Peyer's patch (tissue), 4 donors: ENCODE data around the gene NKIRAS2. TPM values are rescaled to one million over a fixed set of nuclear protein-coding genes. Genes with fewer than 3 reads are reported as not detected.

Experiments
- DNase-seq, 3 donors: peaks; one replicate each; pipeline ENCODE4 v3.0.0-alpha.2; 2017 to 2019
- H3K27ac ChIP-seq, 4 donors: fragments of 200-600 bp; sonication (generic); one replicate each; pipeline ENCODE4 v1.5.1; 2016 to 2019
- H3K27me3 ChIP-seq, 2 donors: fragments of 200-600 bp; sonication (generic); one replicate each; pipeline ENCODE4 v1.5.1; 2019
- H3K36me3 ChIP-seq, 3 donors: fragments of 200-600 bp; sonication (generic); one replicate each; pipeline ENCODE4 v1.5.1; 2016 to 2019
- H3K4me1 ChIP-seq, 4 donors: fragments of 200-600 bp; sonication (generic); one replicate each; pipeline ENCODE4 v1.5.1; 2016 to 2019
- H3K4me3 ChIP-seq, 4 donors: fragments of 200-600 bp; sonication (generic); 1 replicate in 3 of 4; 2 replicates in 1 of 4; pipeline ENCODE4 v1.5.1; 2016 to 2019; ENCODE audit warnings: mild to moderate bottlenecking in 1 of 4
- H3K9me3 ChIP-seq, 4 donors: fragments of 200-600 bp; sonication (generic); one replicate each; pipeline ENCODE4 v1.5.1; 2016 to 2019; ENCODE audit warnings: mild to moderate bottlenecking in 1 of 4
- POLR2A ChIP-seq, 2 donors: fragments of 450-650 bp; IDR thresholded peaks; one replicate each; pipeline ENCODE4 v1.5.1; 2017; ENCODE audit warnings: antibody characterized with exemption in 2 of 2, mild to moderate bottlenecking in 2 of 2, moderate library complexity in 2 of 2
- total RNA-seq, 4 donors: library from RNA; depleted of rRNA; stranded (reverse); fragments of >200 nt; gene quantifications; one replicate each; pipeline ENCODE4 v1.1.0, GENCODE V29; 2016
- TF ChIP-seq, protein P1 (sequence below), 6 experiments: fragments of 450-650 bp in 4 of 6; fragments of 200-600 bp in 2 of 6; sonication (generic) in 1 of 6; IDR thresholded peaks; one replicate each; pipeline ENCODE4 v1.5.1; 2017 to 2019; ENCODE audit warnings: antibody characterized with exemption in 6 of 6, mild to moderate bottlenecking in 3 of 6, moderate library complexity in 1 of 6

The NKIRAS2 gene
- total RNA-seq, 4 donors from 2014 or later, result 22.1 to 38.1 (median 31.1) TPM

DNA sequence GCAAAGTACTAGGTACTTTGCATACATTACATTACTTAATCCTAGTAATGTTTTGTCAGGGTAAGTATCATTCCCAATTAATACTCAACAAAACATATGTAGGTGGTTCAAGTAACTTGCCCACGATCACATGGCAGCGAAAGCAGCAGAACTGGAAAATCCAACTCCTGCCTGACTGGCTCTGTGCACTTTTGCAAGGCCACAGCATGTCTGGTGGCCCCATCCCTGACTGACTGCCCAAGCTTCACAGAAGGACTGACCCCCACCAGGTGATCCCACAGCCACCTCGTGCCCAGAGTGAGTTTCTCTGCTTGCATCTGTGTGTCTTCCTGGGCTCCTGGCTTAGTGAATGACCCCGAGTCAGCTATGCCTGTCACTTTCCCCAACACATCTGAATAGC is 41.9 kb upstream of the NKIRAS2 start:
- TF ChIP-seq, protein P1, sequence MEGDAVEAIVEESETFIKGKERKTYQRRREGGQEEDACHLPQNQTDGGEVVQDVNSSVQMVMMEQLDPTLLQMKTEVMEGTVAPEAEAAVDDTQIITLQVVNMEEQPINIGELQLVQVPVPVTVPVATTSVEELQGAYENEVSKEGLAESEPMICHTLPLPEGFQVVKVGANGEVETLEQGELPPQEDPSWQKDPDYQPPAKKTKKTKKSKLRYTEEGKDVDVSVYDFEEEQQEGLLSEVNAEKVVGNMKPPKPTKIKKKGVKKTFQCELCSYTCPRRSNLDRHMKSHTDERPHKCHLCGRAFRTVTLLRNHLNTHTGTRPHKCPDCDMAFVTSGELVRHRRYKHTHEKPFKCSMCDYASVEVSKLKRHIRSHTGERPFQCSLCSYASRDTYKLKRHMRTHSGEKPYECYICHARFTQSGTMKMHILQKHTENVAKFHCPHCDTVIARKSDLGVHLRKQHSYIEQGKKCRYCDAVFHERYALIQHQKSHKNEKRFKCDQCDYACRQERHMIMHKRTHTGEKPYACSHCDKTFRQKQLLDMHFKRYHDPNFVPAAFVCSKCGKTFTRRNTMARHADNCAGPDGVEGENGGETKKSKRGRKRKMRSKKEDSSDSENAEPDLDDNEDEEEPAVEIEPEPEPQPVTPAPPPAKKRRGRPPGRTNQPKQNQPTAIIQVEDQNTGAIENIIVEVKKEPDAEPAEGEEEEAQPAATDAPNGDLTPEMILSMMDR (IDR thresholded peaks at IDR 0.05), result no peak
- no peak for TF ChIP-seq POLR2A (IDR thresholded peaks at IDR 0.05)
- no peak for DNase-seq
- H3K27ac ChIP-seq, result no peak overlapping the region

GRCh38 chr17:41982026-41982760 is 37.7 kb upstream of the NKIRAS2 start:
- TF ChIP-seq, protein P1 (IDR thresholded peaks at IDR 0.05), result no peak
- no peak for TF ChIP-seq POLR2A (IDR thresholded peaks at IDR 0.05)
- no peak for DNase-seq
- Histone ChIP-seq H3K4me1 (peaks cover 0 to 10% (median 0%) of the 10 kb centered on the region in 4 donors), H3K27ac (no peak overlapping the region), H3K27me3 (no peaks in the 10 kb centered on the region), H3K9me3 (no peaks in the 10 kb centered on the region), H3K36me3 (peaks cover 0 to 91% (median 0%) of the 10 kb centered on the region in 3 donors), H3K4me3 (no peak overlapping the region)

More for the DNA sequence above, 41.9 kb upstream of the NKIRAS2 start:
- Histone ChIP-seq H3K27me3 (no peaks in the 10 kb centered on the region), H3K36me3 (peaks cover 0 to 96% (median 0%) of the 10 kb centered on the region in 3 donors), H3K4me3 (no peak overlapping the region), H3K9me3 (no peaks in the 10 kb centered on the region), H3K4me1 (peaks cover 0 to 10% (median 5%) of the 10 kb centered on the region in 4 donors)

DNA sequence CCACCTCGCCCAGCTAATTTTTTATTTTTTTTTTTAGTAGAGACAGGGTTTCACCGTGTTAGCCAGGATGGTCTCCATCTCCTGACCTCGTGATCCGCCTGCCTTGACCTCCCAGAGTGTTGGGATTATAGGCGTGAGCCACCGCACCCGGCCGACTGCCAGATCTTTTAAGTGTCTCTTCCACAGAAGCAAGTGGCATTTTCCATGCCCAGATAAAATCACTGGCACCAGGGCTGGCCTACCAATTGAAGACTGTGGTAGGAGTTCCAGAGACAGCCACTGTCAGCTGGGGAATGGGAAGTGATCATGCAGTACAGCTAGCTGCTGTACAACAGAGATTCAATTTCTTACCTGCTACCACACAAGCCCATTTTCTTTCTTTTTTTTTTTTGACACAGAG is 35.4 kb upstream of the NKIRAS2 start:
- no peak overlapping the region for H3K4me3 ChIP-seq
- no peak for DNase-seq
- H3K9me3 ChIP-seq, result no peaks in the 10 kb centered on the region
- H3K36me3 ChIP-seq, result peaks cover 0 to 93% (median 0%) of the 10 kb centered on the region in 3 donors
- H3K27me3 ChIP-seq, result no peaks in the 10 kb centered on the region
- H3K4me1 ChIP-seq, result no peaks in the 10 kb centered on the region
- TF ChIP-seq POLR2A (IDR thresholded peaks at IDR 0.05), result no peak
- TF ChIP-seq, protein P1 (IDR thresholded peaks at IDR 0.05), result no peak
- H3K27ac ChIP-seq, result peak overlapping the region in 1 of 4 donors; percentile 3

DNA sequence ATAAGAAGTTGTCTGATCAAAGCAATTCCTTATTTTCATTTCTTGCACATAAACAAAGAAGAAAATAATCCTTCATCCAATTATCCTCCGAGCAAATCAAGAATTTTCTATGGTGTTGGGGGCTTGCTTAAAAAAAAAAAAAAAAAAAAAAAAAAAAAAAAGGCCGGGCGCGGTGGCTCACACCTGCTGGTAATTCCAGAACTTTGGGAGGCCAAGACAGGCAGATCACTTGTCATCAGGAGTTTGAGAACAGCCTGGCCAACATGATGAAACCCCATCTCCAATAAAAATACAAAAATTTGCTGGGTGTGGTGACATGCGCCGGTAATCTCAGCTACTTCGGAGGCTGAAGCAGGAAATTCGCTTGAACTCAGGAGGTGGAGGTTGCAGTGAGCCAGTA is 34.0 kb upstream of the NKIRAS2 start:
- no peak for DNase-seq
- peaks cover 0 to 93% (median 0%) of the 10 kb centered on the region in 3 donors for H3K36me3 ChIP-seq

GRCh38 chr17:41986634-41987033 is 33.3 kb upstream of the NKIRAS2 start:
- no peak overlapping the region for H3K27ac ChIP-seq
- no peak for DNase-seq
- peaks cover 0 to 93% (median 0%) of the 10 kb centered on the region in 3 donors for H3K36me3 ChIP-seq
- no peak for TF ChIP-seq POLR2A (IDR thresholded peaks at IDR 0.05)
- TF ChIP-seq, protein P1 (IDR thresholded peaks at IDR 0.05), result no peak
- H3K27me3 ChIP-seq, result no peaks in the 10 kb centered on the region
- H3K9me3 ChIP-seq, result no peaks in the 10 kb centered on the region
- H3K4me3 ChIP-seq, result no peak overlapping the region
- peaks cover 0 to 7% (median 0%) of the 10 kb centered on the region in 4 donors for H3K4me1 ChIP-seq

More for the DNA sequence above, 34.0 kb upstream of the NKIRAS2 start:
- no peak for TF ChIP-seq POLR2A (IDR thresholded peaks at IDR 0.05)
- TF ChIP-seq, protein P1 (IDR thresholded peaks at IDR 0.05), result no peak
- Histone ChIP-seq H3K9me3 (no peaks in the 10 kb centered on the region), H3K4me1 (peaks cover 0 to 7% (median 0%) of the 10 kb centered on the region in 4 donors), H3K27me3 (no peaks in the 10 kb centered on the region), H3K27ac (no peak overlapping the region), H3K4me3 (no peak overlapping the region)
